DND-41 (cell line): ENCODE measurements around the gene PRR13.

Experiments
- CTCF ChIP-seq: IDR thresholded peaks from 2 replicates; pipeline ENCODE4 v1.5.1; 2012; ENCODE audit warnings: borderline replicate concordance, low read length, moderate library complexity, mild to moderate bottlenecking; ENCODE audit not compliant: poor library complexity, severe bottlenecking; ENCODE audit errors: extremely low read depth
- EZH2 ChIP-seq: IDR thresholded peaks from 3 replicates; pipeline ENCODE4 v1.6.1; 2012; ENCODE audit warnings: borderline replicate concordance, low read depth, mild to moderate bottlenecking, moderate library complexity, low read length, inconsistent platforms; ENCODE audit not compliant: severe bottlenecking

GRCh38 chr12:53461591-53461990 lies 20.1 kb downstream of the PRR13 start:
- TF ChIP-seq CTCF, result no peak
- no peak for TF ChIP-seq EZH2
